NCI-H524 treated with DMSO at 0.1 percent for 48 hours (cell line): ENCODE measurements around the gene CSNK1G1.
"Not testable (repeated sequence)": the region's sequence is repeated elsewhere in the genome, so short reads cannot be mapped to it uniquely, and the experiment has no call there.

Experiments
- DNase-seq: peaks from one replicate; lab custom pipeline; 2025; lab: John Stamatoyannopoulos, UW

CSNK1G1 gene

GRCh38 chr15:64133623-64134344, 222.2 kb downstream of the CSNK1G1 start:
- DNase-seq, result no peak

- no peak for DNase-seq
These were observed 223.8 kb downstream of the CSNK1G1 start for GRCh38 chr15:64132217-64132616.

- no peak for DNase-seq
These were observed 224.4 kb downstream of the CSNK1G1 start for GRCh38 chr15:64131547-64131946.

- DNase-seq, result no peak
These were observed 225.8 kb downstream of the CSNK1G1 start for GRCh38 chr15:64130159-64130558.

- DNase-seq, result no peak
These were observed 228.3 kb downstream of the CSNK1G1 start for GRCh38 chr15:64127521-64128270.

- no peak for DNase-seq
These were observed 230.0 kb downstream of the CSNK1G1 start for GRCh38 chr15:64125978-64126377.

- DNase-seq, result no peak
These were observed 233.0 kb downstream of the CSNK1G1 start for GRCh38 chr15:64122936-64123351.

GRCh38 chr15:64122444-64122843, 233.5 kb downstream of the CSNK1G1 start:
- no peak for DNase-seq

- no peak for DNase-seq
These were observed 234.4 kb downstream of the CSNK1G1 start for GRCh38 chr15:64121614-64122013.

GRCh38 chr15:64120322-64120721, 235.7 kb downstream of the CSNK1G1 start:
- DNase-seq, result not testable (repeated sequence)

- no peak for DNase-seq
These were observed 238.1 kb downstream of the CSNK1G1 start for GRCh38 chr15:64117759-64118487.
